Neural progenitor cell (in vitro differentiated cells): ENCODE results near the gene FAM227A. TPM values are rescaled to one million over a fixed set of nuclear protein-coding genes. Genes with fewer than 3 reads are reported as not detected.
"Not testable (repeated sequence)": the region's sequence is repeated elsewhere in the genome, so short reads cannot be mapped to it uniquely, and the experiment has no call there.

Experiments
- DNase-seq: peaks from one replicate; pipeline ENCODE4 v3.0.0-alpha.2; 2016; ENCODE audit warnings: low spot score
- H2AFZ ChIP-seq: fragments of 200-600 bp; sonication (generic); replicated peaks from 2 replicates; pipeline ENCODE4 v1.6.1; 2016; ENCODE audit warnings: antibody characterized with exemption
- H3F3A ChIP-seq: fragments of 200-600 bp; sonication (generic); 2 replicates; pipeline ENCODE4 v1.6.1; 2016; ENCODE audit warnings: antibody characterized with exemption, low read depth
- H3K27ac ChIP-seq: fragments of 200-600 bp; sonication (generic); 2 replicates; pipeline ENCODE4 v1.5.1; 2016; ENCODE audit warnings: mild to moderate bottlenecking
- H3K27me3 ChIP-seq: fragments of 200-600 bp; sonication (generic); 2 replicates; pipeline ENCODE4 v1.6.1; 2016; ENCODE audit warnings: mild to moderate bottlenecking, moderate library complexity
- H3K36me3 ChIP-seq: fragments of 200-600 bp; sonication (generic); 2 replicates; pipeline ENCODE4 v1.5.1; 2016
- H3K4me1 ChIP-seq: fragments of 200-600 bp; sonication (generic); 2 replicates; pipeline ENCODE4 v1.6.1; 2016; ENCODE audit warnings: mixed run types
- H3K4me2 ChIP-seq: fragments of 200-600 bp; sonication (generic); 2 replicates; pipeline ENCODE4 v1.6.1; 2016
- H3K4me3 ChIP-seq: fragments of 200-600 bp; sonication (generic); 2 replicates; pipeline ENCODE4 v1.5.1; 2016
- H3K79me2 ChIP-seq: fragments of 200-600 bp; sonication (generic); 2 replicates; pipeline ENCODE4 v1.6.1; 2016; ENCODE audit warnings: low read depth
- H3K9ac ChIP-seq: fragments of 200-600 bp; sonication (generic); 2 replicates; pipeline ENCODE4 v1.6.1; 2016
- H3K9me3 ChIP-seq: fragments of 200-600 bp; sonication (generic); 2 replicates; pipeline ENCODE4 v1.5.1; 2016; ENCODE audit warnings: low read depth
- H4K20me1 ChIP-seq: fragments of 200-600 bp; sonication (generic); 2 replicates; pipeline ENCODE4 v1.6.1; 2016; ENCODE audit warnings: low read depth
- H3K27ac Mint-ChIP-seq: 3 replicates; pipeline ENCODE4 v1.8.0; 2021; ENCODE audit warnings: mixed read lengths
- H3K27me3 Mint-ChIP-seq: 2 replicates; pipeline ENCODE4 v1.8.0; 2022; ENCODE audit warnings: low read depth, mild to moderate bottlenecking, inconsistent platforms, moderate library complexity, mixed read lengths; ENCODE audit not compliant: insufficient read depth
- H3K36me3 Mint-ChIP-seq: 3 replicates; pipeline ENCODE4 v1.8.0; 2021; ENCODE audit warnings: mixed read lengths
- H3K4me1 Mint-ChIP-seq: 3 replicates; pipeline ENCODE4 v1.8.0; 2021; ENCODE audit warnings: mixed read lengths
- H3K4me3 Mint-ChIP-seq: 3 replicates; pipeline ENCODE4 v1.8.0; 2021; ENCODE audit warnings: mild to moderate bottlenecking, moderate library complexity, mixed read lengths
- H3K9me3 Mint-ChIP-seq: 3 replicates; pipeline ENCODE4 v1.8.0; 2020; ENCODE audit warnings: mixed read lengths
- CTCF ChIP-seq: fragments of 200-600 bp; sonication (generic); IDR thresholded peaks from 2 replicates; pipeline ENCODE4 v1.5.1; 2017; ENCODE audit warnings: antibody characterized with exemption, mild to moderate bottlenecking
- EZH2 ChIP-seq: fragments of 200-600 bp; sonication (generic); IDR thresholded peaks from 2 replicates; pipeline ENCODE4 v1.6.1; 2017; ENCODE audit warnings: antibody characterized with exemption, mild to moderate bottlenecking, moderate library complexity
- EZH2phosphoT487 ChIP-seq: fragments of 200-600 bp; sonication (generic); IDR thresholded peaks from 2 replicates; pipeline ENCODE4 v1.6.1; 2017; ENCODE audit warnings: antibody characterized with exemption
- total RNA-seq: library from RNA; depleted of rRNA; stranded (reverse); fragments of >200 nt; gene quantifications from 2 replicates; pipeline ENCODE4 v1.2.3, GENCODE V29; 2015; ENCODE audit warnings: low replicate concordance

The FAM227A gene
- total RNA-seq, 1 donor from 2014 or later: 32.7 TPM

DNA sequence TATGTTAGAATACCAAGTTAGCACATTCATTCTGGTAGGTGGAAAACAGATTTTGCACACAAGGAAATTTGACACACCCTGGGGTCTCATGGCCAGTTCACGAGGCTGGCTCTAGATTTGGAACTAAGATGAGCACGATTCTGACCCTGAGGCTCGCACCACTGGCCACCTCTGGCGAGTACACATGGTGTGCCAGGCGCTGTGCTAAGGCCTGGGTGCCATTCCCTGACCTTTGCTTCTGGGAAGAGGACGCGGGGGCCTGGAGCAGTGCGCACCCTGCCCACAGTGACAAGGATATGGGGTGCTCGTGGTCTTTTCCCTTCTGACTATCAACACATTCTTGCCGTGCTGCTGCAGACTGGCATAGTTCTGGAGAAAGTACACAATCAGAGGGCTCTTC lies 56.7 kb downstream of the FAM227A start:
- H3K36me3 ChIP-seq: no peaks in the 10 kb centered on the region
- no peak for DNase-seq
- Mint-ChIP-seq H3K36me3 (peaks cover 15% of the 10 kb centered on the region), H3K4me1 (no peaks in the 10 kb centered on the region), H3K27me3 (no peaks in the 10 kb centered on the region), H3K4me3 (no peak overlapping the region), H3K9me3 (no peaks in the 10 kb centered on the region), H3K27ac (no peak overlapping the region)
- no peaks in the 10 kb centered on the region for H3K27me3 ChIP-seq
- H3K4me1 ChIP-seq: no peaks in the 10 kb centered on the region
- no peak overlapping the region for H2AFZ ChIP-seq
- no peak for TF ChIP-seq EZH2phosphoT487
- TF ChIP-seq EZH2: no peak
- TF ChIP-seq CTCF: no peak
- peak overlapping the region; percentile 13 for H3K9ac ChIP-seq
- no peaks in the 10 kb centered on the region for H3K9me3 ChIP-seq
- no peaks in the 10 kb centered on the region for H4K20me1 ChIP-seq
- no peak overlapping the region for H3K4me3 ChIP-seq
- no peak overlapping the region for H3K27ac ChIP-seq
- H3F3A ChIP-seq: no peaks in the 10 kb centered on the region
- H3K4me2 ChIP-seq: no peak overlapping the region
- no peaks in the 10 kb centered on the region for H3K79me2 ChIP-seq

DNA sequence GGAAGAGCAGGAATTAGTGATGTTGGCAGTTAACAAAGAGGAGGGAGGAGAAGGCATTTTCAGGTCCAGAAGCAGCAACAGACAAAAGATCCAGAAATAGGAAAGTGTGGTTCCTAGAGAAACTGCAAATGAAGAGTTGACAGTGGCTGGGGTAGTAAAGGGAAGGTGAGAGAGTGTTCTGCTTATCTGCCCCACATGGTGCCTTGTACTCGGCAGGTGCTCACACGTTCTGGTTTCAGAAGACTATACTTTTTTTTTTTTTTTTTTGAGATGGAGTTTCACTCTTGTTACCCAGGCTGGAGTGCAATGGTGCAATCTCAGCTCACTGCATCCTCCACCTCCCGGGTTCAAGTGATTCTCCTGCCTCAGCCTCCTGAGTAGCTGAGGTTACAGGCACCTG lies 73.3 kb downstream of the FAM227A start:
- H3K4me2 ChIP-seq, H2AFZ ChIP-seq, H3K9me3 ChIP-seq, H3K9ac ChIP-seq, DNase-seq, H3K4me1 ChIP-seq, H3K4me3 Mint-ChIP-seq, H3K27ac ChIP-seq, H3F3A ChIP-seq, H3K4me3 ChIP-seq, H3K4me1 Mint-ChIP-seq, H4K20me1 ChIP-seq, H3K27ac Mint-ChIP-seq, H3K79me2 ChIP-seq, H3K27me3 Mint-ChIP-seq, H3K27me3 ChIP-seq, H3K9me3 Mint-ChIP-seq: not testable (repeated sequence)
- H3K36me3 ChIP-seq: peaks cover 15% of the 10 kb centered on the region
- H3K36me3 Mint-ChIP-seq: peaks cover 27% of the 10 kb centered on the region

DNA sequence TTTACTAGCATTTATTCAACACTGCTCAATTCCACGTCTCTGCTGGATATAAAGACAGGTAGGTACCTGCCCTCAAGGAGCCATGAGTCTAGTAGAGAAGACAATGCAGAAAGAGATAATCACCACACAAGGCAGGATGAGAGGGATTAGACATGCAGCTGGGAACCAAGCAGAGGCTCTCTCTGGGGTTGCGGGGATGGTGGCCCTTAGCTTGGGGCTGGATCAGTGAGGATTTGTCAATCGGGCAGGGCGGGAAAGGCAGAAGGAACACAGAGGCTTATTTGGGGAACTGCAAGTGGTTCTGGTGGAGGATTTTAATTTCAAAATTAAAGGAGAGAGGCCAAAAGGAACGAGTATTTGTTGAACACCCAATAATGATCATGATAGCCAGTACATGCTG lies 77.7 kb downstream of the FAM227A start:
- no peaks in the 10 kb centered on the region for H4K20me1 ChIP-seq
- no peak overlapping the region for H3K9ac ChIP-seq
- no peak for TF ChIP-seq EZH2phosphoT487
- TF ChIP-seq EZH2: no peak
- no peak for TF ChIP-seq CTCF
- H3F3A ChIP-seq: peaks cover 8% of the 10 kb centered on the region
- H2AFZ ChIP-seq: no peak overlapping the region
- Mint-ChIP-seq H3K9me3 (no peaks in the 10 kb centered on the region), H3K27me3 (peaks cover 3% of the 10 kb centered on the region), H3K36me3 (peaks cover 3% of the 10 kb centered on the region), H3K27ac (no peak overlapping the region), H3K4me1 (no peaks in the 10 kb centered on the region), H3K4me3 (no peak overlapping the region)
- H3K4me3 ChIP-seq: no peak overlapping the region
- no peak overlapping the region for H3K27ac ChIP-seq
- H3K4me2 ChIP-seq: no peak overlapping the region
- H3K9me3 ChIP-seq: no peaks in the 10 kb centered on the region
- H3K36me3 ChIP-seq: no peaks in the 10 kb centered on the region
- H3K27me3 ChIP-seq: no peaks in the 10 kb centered on the region
- DNase-seq: peak; percentile 24
- H3K79me2 ChIP-seq: no peaks in the 10 kb centered on the region
- H3K4me1 ChIP-seq: no peaks in the 10 kb centered on the region

DNA sequence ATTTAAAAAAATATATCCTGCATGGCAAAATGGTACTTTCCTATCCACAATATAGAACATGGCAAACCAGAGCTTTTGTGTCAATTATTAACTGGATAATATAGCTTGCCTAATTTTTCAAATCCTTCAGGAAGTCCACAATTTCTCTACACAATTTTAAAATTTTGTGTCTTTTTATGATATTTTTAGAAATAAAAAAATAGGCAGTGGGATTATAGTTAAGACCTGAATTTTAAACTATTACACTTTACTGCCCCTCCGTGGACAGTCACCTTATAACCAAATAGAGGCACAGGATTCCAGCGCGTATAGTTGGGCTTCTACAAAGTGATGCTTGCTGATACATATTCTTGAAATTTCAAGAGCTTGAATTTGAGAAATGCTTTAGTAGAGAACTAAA lies 84.1 kb downstream of the FAM227A start:
- Histone ChIP-seq H3K9me3 (no peaks in the 10 kb centered on the region), H3K79me2 (peaks cover 5% of the 10 kb centered on the region), H3K9ac (no peak overlapping the region), H3K4me1 (peaks cover 9% of the 10 kb centered on the region), H3K4me3 (no peak overlapping the region), H3K36me3 (no peaks in the 10 kb centered on the region), H3F3A (peaks cover 31% of the 10 kb centered on the region), H3K4me2 (no peak overlapping the region), H4K20me1 (no peaks in the 10 kb centered on the region), H2AFZ (no peak overlapping the region), H3K27me3 (peaks cover 11% of the 10 kb centered on the region), H3K27ac (no peak overlapping the region)
- Mint-ChIP-seq H3K4me1 (peaks cover 18% of the 10 kb centered on the region), H3K27ac (no peak overlapping the region), H3K27me3 (no peaks in the 10 kb centered on the region), H3K9me3 (no peaks in the 10 kb centered on the region), H3K4me3 (no peak overlapping the region), H3K36me3 (no peaks in the 10 kb centered on the region)
- peak; percentile 69 for DNase-seq
- TF ChIP-seq EZH2phosphoT487: no peak
- no peak for TF ChIP-seq EZH2
- TF ChIP-seq CTCF: peak; percentile 71
